BLaER1 treated with 17β-estradiol and CSF1 and Interleukin-3, amounts not matched to agents 10 nM and 100 nM (cell line): ENCODE data around the gene COL25A1.
A peak's percentile ranks its signal among the peaks of the same experiment; 100 is the strongest.
"Not testable (repeated sequence)": the region's sequence is repeated elsewhere in the genome, so short reads cannot be mapped to it uniquely, and the experiment has no call there.

Experiments
- H3K27ac ChIP-seq, 11 experiments: shearing (Covaris generic); formaldehyde crosslinking; 2 replicates each; pipeline ENCODE4 v1.8.1; 2022
- H3K27me3 ChIP-seq, 11 experiments: shearing (Covaris generic); formaldehyde crosslinking; 2 replicates each; pipeline ENCODE4 v1.8.1; 2022
- H3K36me3 ChIP-seq, 11 experiments: shearing (Covaris generic); formaldehyde crosslinking; 2 replicates each; pipeline ENCODE4 v1.8.1; 2022
- H3K4me1 ChIP-seq, 10 experiments: shearing (Covaris generic); formaldehyde crosslinking; 2 replicates each; pipeline ENCODE4 v1.8.1; 2022
- H3K4me2 ChIP-seq, 11 experiments: shearing (Covaris generic); formaldehyde crosslinking; 2 replicates each; pipeline ENCODE4 v1.8.1; 2022
- H3K4me3 ChIP-seq, 10 experiments: shearing (Covaris generic); formaldehyde crosslinking; 2 replicates each; pipeline ENCODE4 v1.8.1; 2022
- H3K9ac ChIP-seq, 11 experiments: shearing (Covaris generic); formaldehyde crosslinking; 2 replicates each; pipeline ENCODE4 v1.8.1; 2022
- H3K9me3 ChIP-seq, 11 experiments: shearing (Covaris generic); formaldehyde crosslinking; replicated peaks in 1 of 11; 2 replicates each; pipeline ENCODE4 v1.8.1; 2022
- H4K20me1 ChIP-seq, 11 experiments: shearing (Covaris generic); formaldehyde crosslinking; 2 replicates each; pipeline ENCODE4 v1.8.1; 2022
- Cebpa-rat ChIP-seq, 11 experiments: shearing (Covaris generic); IDR thresholded peaks; 2 replicates each; pipeline ENCODE4 v1.8.1; 2022

The COL25A1 gene

GRCh38 chr4:108947526-108947925 is 354.9 kb downstream of the COL25A1 start:
- H3K27me3 ChIP-seq, result no peaks in the 10 kb centered on the region
- H3K36me3 ChIP-seq, result no peaks in the 10 kb centered on the region
- no peak overlapping the region for H3K9ac ChIP-seq
- H3K4me2 ChIP-seq, result no peak overlapping the region
- H3K4me3 ChIP-seq, result no peak overlapping the region
- H3K4me1 ChIP-seq, result no peaks in the 10 kb centered on the region
- no peak overlapping the region for H3K27ac ChIP-seq
- no peaks in the 10 kb centered on the region for H4K20me1 ChIP-seq
- no peaks in the 10 kb centered on the region for H3K9me3 ChIP-seq
- TF ChIP-seq Cebpa-rat (IDR thresholded peaks at IDR 0.05), result 0 out of 22 replicates have a peak, but pooled peaks of 1 of the 11 experiments have one; percentile 14

DNA sequence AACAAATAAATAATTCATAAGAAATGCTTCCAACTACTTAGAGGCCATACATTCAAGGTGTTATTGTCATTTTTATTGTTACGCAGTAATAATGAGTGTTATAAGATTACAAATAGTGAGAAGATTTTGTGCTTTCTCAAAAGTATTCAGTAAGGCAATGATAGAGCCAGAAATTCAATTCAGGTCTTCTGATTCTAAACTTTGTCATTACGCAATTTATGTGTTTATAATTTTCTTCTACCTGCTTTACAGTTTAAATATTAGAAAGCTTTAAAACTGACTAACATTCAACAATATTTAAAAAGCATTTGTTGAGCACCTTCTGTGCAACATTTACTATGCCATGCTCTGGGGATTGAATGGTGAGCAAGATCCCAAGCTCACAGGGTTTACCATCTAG is 356.2 kb downstream of the COL25A1 start:
- no peaks in the 10 kb centered on the region for H3K9me3 ChIP-seq
- peak in 2 of 11 experiments; percentile 18 to 44; a peak in 1 of 22 replicates for TF ChIP-seq Cebpa-rat (IDR thresholded peaks at IDR 0.05)
- H3K27me3 ChIP-seq, result no peaks in the 10 kb centered on the region
- no peaks in the 10 kb centered on the region for H3K4me1 ChIP-seq
- H3K27ac ChIP-seq, result no peak overlapping the region
- H4K20me1 ChIP-seq, result no peaks in the 10 kb centered on the region
- no peak overlapping the region for H3K4me3 ChIP-seq
- no peaks in the 10 kb centered on the region for H3K36me3 ChIP-seq
- H3K9ac ChIP-seq, result no peak overlapping the region
- no peak overlapping the region for H3K4me2 ChIP-seq

GRCh38 chr4:108943976-108944591 is 358.4 kb downstream of the COL25A1 start:
- Histone ChIP-seq H3K36me3 (no peaks in the 10 kb centered on the region), H3K9me3 (no peaks in the 10 kb centered on the region), H3K4me1 (peaks cover 0 to 6% (median 0%) of the 10 kb centered on the region in 10 experiments; a peak in 5 of 20 replicates), H4K20me1 (no peaks in the 10 kb centered on the region), H3K27ac (no peak overlapping the region), H3K4me2 (no peak overlapping the region), H3K27me3 (no peaks in the 10 kb centered on the region), H3K9ac (no peak overlapping the region), H3K4me3 (no peak overlapping the region)
- TF ChIP-seq Cebpa-rat (IDR thresholded peaks at IDR 0.05), result no peak

DNA sequence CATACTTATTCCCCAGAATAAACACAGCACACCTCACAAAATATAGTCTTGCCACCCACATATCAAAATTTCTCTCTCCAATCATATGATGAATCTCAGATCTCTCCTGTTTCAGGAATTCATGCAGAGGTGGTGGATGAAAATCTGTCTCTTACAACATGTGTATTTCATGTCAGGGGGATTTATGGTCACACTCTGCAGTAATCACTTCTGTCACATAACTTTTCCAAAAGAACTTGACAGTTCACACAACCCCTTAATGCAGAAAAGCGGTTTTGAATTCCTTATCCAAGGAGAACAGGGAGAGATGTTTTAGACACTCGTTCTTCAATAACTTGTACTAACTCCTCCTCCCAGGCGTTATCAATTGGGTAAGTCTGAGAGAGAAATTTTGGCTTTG is 359.1 kb downstream of the COL25A1 start:
- Histone ChIP-seq H3K4me2 (no peak overlapping the region), H3K9ac (no peak overlapping the region), H3K36me3 (no peaks in the 10 kb centered on the region), H4K20me1 (no peaks in the 10 kb centered on the region), H3K27ac (no peak overlapping the region), H3K27me3 (no peaks in the 10 kb centered on the region), H3K9me3 (no peaks in the 10 kb centered on the region), H3K4me1 (peaks cover 0 to 6% (median 0%) of the 10 kb centered on the region in 10 experiments; a peak in 5 of 20 replicates), H3K4me3 (no peak overlapping the region)
- TF ChIP-seq Cebpa-rat (IDR thresholded peaks at IDR 0.05), result no peak

GRCh38 chr4:108941904-108942430 is 360.5 kb downstream of the COL25A1 start:
- Histone ChIP-seq H3K27ac (no peak overlapping the region), H3K4me3 (no peak overlapping the region), H3K9ac (no peak overlapping the region), H4K20me1 (no peaks in the 10 kb centered on the region), H3K27me3 (no peaks in the 10 kb centered on the region), H3K4me2 (no peak overlapping the region), H3K36me3 (no peaks in the 10 kb centered on the region), H3K9me3 (no peaks in the 10 kb centered on the region), H3K4me1 (peaks cover 0 to 6% (median 0%) of the 10 kb centered on the region in 10 experiments; a peak in 5 of 20 replicates)
- TF ChIP-seq Cebpa-rat (IDR thresholded peaks at IDR 0.05), result no peak

DNA sequence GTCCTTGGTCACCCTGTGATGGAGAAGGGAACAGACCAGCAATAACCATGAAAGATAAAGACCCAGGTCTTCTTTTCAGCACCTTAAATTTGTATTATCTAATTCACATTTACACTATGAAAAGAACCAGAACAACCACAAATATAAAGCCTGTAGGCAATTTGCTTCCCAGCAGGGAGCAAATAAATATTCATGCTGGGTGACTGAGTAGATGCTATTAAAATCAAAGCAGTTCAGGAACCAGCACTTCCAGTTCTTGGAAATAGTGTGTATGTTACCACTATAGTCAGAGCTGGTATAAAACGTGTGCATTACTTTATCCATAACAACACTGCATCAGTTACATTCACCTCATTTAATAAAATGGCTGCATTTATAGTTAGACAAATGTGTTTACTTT is 361.8 kb downstream of the COL25A1 start:
- Histone ChIP-seq H3K4me1 (peaks cover 0 to 6% (median 0%) of the 10 kb centered on the region in 10 experiments; a peak in 5 of 20 replicates), H3K4me2 (0 out of 22 replicates have a peak overlapping the region, but pooled peaks of 1 of the 11 experiments have one; percentile 23), H3K4me3 (no peak overlapping the region), H3K27me3 (no peaks in the 10 kb centered on the region), H3K36me3 (no peaks in the 10 kb centered on the region), H4K20me1 (no peaks in the 10 kb centered on the region), H3K27ac (no peak overlapping the region), H3K9ac (no peak overlapping the region), H3K9me3 (no peaks in the 10 kb centered on the region)
- TF ChIP-seq Cebpa-rat (IDR thresholded peaks at IDR 0.05), result no peak

- Histone ChIP-seq H3K4me2 (peak overlapping the region in 2 of 11 experiments; percentile 23 to 30; a peak in 3 of 22 replicates), H3K27me3 (no peaks in the 10 kb centered on the region), H3K4me1 (peaks cover 0 to 6% (median 0%) of the 10 kb centered on the region in 10 experiments; a peak in 5 of 20 replicates), H3K9me3 (no peaks in the 10 kb centered on the region), H3K9ac (no peak overlapping the region), H3K4me3 (no peak overlapping the region), H3K36me3 (no peaks in the 10 kb centered on the region), H4K20me1 (no peaks in the 10 kb centered on the region), H3K27ac (no peak overlapping the region)
- no peak for TF ChIP-seq Cebpa-rat (IDR thresholded peaks at IDR 0.05)
These were observed 362.3 kb downstream of the COL25A1 start for GRCh38 chr4:108940149-108940548.

DNA sequence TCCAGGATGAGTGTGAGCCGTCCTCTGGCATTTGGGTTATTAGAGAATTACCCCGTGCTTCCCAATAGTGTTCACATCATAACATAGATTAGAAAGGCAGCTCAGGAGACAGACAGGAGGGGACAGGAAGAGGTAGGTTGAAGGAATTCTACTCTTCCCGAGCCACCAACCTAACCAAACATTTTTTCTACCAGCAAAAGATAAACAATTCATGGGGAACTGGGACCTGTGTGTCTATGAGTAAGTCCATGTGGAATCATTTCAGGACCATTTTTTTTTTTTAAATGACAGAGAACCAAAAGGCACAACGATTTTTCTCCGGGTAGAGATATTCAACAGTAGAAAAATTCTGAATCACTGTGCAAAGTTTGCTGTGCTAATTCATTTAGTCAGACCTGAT is 365.4 kb downstream of the COL25A1 start:
- Histone ChIP-seq H3K36me3 (no peaks in the 10 kb centered on the region), H3K4me1 (peaks cover 0 to 6% (median 0%) of the 10 kb centered on the region in 10 experiments; a peak in 5 of 20 replicates), H3K27ac (no peak overlapping the region), H3K27me3 (no peaks in the 10 kb centered on the region), H4K20me1 (no peaks in the 10 kb centered on the region), H3K4me2 (no peak overlapping the region), H3K9me3 (no peaks in the 10 kb centered on the region), H3K4me3 (no peak overlapping the region), H3K9ac (no peak overlapping the region)
- no peak for TF ChIP-seq Cebpa-rat (IDR thresholded peaks at IDR 0.05)

GRCh38 chr4:108933925-108934324 is 368.5 kb downstream of the COL25A1 start:
- H3K9me3 ChIP-seq, H3K4me2 ChIP-seq, H4K20me1 ChIP-seq, H3K36me3 ChIP-seq, H3K27ac ChIP-seq, H3K4me3 ChIP-seq, H3K27me3 ChIP-seq, H3K4me1 ChIP-seq, H3K9ac ChIP-seq: not testable (repeated sequence)

GRCh38 chr4:108933046-108933445 is 369.4 kb downstream of the COL25A1 start:
- no peak overlapping the region for H3K4me3 ChIP-seq
- H3K4me1 ChIP-seq, result no peaks in the 10 kb centered on the region
- H3K9me3 ChIP-seq, result no peaks in the 10 kb centered on the region
- no peak overlapping the region for H3K9ac ChIP-seq
- H3K36me3 ChIP-seq, result no peaks in the 10 kb centered on the region
- TF ChIP-seq Cebpa-rat (IDR thresholded peaks at IDR 0.05), result no peak
- H4K20me1 ChIP-seq, result no peaks in the 10 kb centered on the region
- H3K27me3 ChIP-seq, result no peaks in the 10 kb centered on the region
- no peak overlapping the region for H3K27ac ChIP-seq
- no peak overlapping the region for H3K4me2 ChIP-seq
